ENCODE results near the gene PDE8B. TPM values are rescaled to one million over a fixed set of nuclear protein-coding genes. Genes with fewer than 3 reads are reported as not detected.

The PDE8B gene, protein sequence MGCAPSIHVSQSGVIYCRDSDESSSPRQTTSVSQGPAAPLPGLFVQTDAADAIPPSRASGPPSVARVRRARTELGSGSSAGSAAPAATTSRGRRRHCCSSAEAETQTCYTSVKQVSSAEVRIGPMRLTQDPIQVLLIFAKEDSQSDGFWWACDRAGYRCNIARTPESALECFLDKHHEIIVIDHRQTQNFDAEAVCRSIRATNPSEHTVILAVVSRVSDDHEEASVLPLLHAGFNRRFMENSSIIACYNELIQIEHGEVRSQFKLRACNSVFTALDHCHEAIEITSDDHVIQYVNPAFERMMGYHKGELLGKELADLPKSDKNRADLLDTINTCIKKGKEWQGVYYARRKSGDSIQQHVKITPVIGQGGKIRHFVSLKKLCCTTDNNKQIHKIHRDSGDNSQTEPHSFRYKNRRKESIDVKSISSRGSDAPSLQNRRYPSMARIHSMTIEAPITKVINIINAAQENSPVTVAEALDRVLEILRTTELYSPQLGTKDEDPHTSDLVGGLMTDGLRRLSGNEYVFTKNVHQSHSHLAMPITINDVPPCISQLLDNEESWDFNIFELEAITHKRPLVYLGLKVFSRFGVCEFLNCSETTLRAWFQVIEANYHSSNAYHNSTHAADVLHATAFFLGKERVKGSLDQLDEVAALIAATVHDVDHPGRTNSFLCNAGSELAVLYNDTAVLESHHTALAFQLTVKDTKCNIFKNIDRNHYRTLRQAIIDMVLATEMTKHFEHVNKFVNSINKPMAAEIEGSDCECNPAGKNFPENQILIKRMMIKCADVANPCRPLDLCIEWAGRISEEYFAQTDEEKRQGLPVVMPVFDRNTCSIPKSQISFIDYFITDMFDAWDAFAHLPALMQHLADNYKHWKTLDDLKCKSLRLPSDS
- total RNA-seq (1 to 10 TPM in 7 of 10 donors, under 1 TPM in 3; 0.27 to 5.6 (median 2.0) TPM), polyA plus RNA-seq (1 to 10 TPM; 1.1 to 1.2 TPM)
- long read RNA-seq, donor 1, partial matches to known transcripts, result 1 of 1 reads
- long read RNA-seq, donor 1, other reads (novel, unspliced or antisense), result 0 of 1 reads
- long read RNA-seq, donor 2, full-length matches to known transcripts, result 1 of 1 reads
- long read RNA-seq, donor 2, partial matches to known transcripts, result 0 of 1 reads
- long read RNA-seq, donor 2, other reads (novel, unspliced or antisense), result 0 of 1 reads
- long read RNA-seq, donor 3, partial matches to known transcripts, result 2 of 2 reads
- long read RNA-seq, donor 3, other reads (novel, unspliced or antisense), result 0 of 2 reads

DNA sequence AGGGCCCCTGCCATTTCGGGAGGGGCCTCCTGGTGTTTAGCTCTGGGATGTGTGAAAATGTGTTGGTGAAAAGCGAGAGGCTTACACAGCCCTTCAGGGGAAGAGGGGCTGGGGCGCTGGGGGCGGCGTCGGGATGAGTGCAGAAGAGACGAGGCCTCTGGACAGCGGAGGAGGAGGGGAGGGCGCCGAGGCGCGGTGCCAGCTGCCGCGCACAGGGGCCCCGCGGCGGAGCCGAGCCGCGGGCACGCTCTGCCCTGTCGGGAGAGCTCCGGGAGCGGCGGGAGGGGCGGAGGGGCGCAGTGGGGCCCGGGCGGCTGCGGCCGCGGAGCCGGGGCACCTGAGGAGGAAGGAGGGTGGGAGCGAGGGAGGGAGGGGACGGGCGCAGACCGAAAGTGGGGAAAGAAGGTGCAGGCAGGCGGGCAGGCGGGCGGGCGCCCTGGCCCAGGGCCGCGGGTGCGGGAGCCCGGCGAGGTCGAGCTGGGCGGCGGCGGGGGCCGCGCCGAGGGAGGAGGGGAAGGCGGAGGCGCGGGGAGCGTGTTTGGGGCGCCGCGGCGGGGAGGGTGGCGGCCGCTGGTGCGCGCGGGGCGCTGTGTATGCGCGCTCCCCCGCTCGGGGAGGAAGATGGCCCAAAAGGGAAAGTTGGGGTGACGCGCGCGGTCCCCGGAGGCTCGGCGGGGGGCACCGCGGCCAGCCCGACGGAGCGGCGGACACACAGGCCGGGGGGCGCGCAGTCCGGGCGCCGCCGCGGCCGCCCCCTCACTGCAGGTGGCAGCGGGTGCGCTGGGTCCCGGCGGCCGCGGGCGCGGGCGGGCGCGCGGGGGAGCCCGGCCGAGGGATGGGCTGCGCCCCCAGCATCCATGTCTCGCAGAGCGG lies at the start of gene PDE8B:
Gene PDE8B (plus strand): TSS at position 590 of the 873 bp plus-strand sequence. CDS start 246 bp downstream, at position 836.
- H3K9me3 ChIP-seq, result no peaks in the 10 kb centered on the region
- peaks cover 0 to 68% (median 49%) of the 10 kb centered on the region in 7 donors for H3K27me3 ChIP-seq
- intact Hi-C loops (cut with DNase I), result no loop called here
- peaks cover 0 to 14% (median 9%) of the 10 kb centered on the region in 9 donors for H3K4me1 ChIP-seq
- no peaks in the 10 kb centered on the region for H3K36me3 ChIP-seq
- H3K27ac ChIP-seq, result no peak within 1 kb of the TSS
- peak within 1 kb of the TSS in 9 of 10 donors; percentile 34 to 67 (median 54) for H3K4me3 ChIP-seq
- DNase-seq (peak in 1 of 2 donors; percentile 12), ATAC-seq (peak in 4 of 8 donors; percentile 29 to 53 (median 47))
- no peak for TF ChIP-seq CTCF (IDR thresholded peaks at IDR 0.05)
- 1 to 3% methylated on average over 54 to 105 of the region's 110 CpGs for WGBS, 2 donors

DNA sequence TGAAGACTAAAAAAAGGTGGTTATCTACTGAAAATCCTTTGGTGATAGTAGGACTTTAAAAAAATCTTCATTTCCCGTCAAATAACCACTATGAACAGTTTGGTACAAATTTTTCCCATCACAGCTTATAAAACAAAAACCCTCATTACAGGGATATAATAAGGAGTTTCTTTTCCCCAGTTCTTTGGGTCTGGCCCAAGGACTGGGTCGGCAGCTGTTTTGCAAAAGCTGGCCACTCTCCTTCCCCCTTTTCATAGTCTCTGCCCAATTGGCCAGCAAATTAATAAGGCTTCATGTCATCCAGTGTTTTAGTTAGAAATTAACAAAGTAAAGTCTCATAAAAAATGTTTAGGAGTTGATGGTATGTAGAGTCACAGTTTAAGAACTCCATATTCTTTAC lies 47.0 kb upstream of the PDE8B start:
- no peak for TF ChIP-seq CTCF (IDR thresholded peaks at IDR 0.05)
- no peaks in the 10 kb centered on the region for H3K27me3 ChIP-seq
- H3K9me3 ChIP-seq, result peaks cover 0 to 8% (median 0%) of the 10 kb centered on the region in 11 donors
- intact Hi-C loops (cut with DNase I), result no loop called here
- no peaks in the 10 kb centered on the region for H3K36me3 ChIP-seq
- H3K27ac ChIP-seq, result no peak overlapping the region
- H3K4me3 ChIP-seq, result no peak overlapping the region
- H3K4me1 ChIP-seq, result peaks cover 0 to 27% (median 15%) of the 10 kb centered on the region in 9 donors
- WGBS, 2 donors, result 86% methylated on average over 2 of the region's 2 CpGs
- ATAC-seq (no peak), DNase-seq (no peak)

DNA sequence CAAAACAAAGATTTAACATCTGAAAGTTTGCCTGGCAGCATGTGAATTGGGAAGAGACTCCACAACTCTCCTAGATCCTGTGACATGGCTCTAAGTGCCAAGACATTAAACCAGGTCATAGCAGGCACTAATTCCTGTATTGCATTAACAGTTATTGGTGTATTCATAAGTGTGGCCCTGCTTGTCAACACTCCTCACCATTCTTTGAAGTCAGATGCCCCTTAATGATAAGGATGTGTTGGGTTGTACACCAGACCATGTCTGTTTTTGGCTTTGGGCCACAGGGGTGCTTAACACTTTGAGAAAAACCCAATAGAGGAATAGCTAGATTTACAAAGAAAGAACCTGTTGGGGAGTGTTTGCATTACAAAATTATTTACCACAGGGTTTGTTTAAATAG lies 43.4 kb upstream of the PDE8B start:
- H3K4me1 ChIP-seq, result peaks cover 0 to 31% (median 23%) of the 10 kb centered on the region in 9 donors
- H3K9me3 ChIP-seq, result no peaks in the 10 kb centered on the region
- ATAC-seq, result no peak
- TF ChIP-seq CTCF (IDR thresholded peaks at IDR 0.05), result no peak
- no peak for DNase-seq
- peaks cover 0 to 9% (median 0%) of the 10 kb centered on the region in 7 donors for H3K27me3 ChIP-seq
- intact Hi-C loops (cut with DNase I), result no loop called here
- no peak overlapping the region for H3K4me3 ChIP-seq
- peak overlapping the region in 4 of 10 donors; percentile 63 to 80 (median 75) for H3K27ac ChIP-seq
- H3K36me3 ChIP-seq, result no peaks in the 10 kb centered on the region

Measured in heart right ventricle (tissue), 16 donors.